K562 (cell line): ENCODE results near the gene TFCP2L1. TPM values are rescaled to one million over a fixed set of nuclear protein-coding genes. Genes with fewer than 3 reads are reported as not detected.

Source experiments
- ATAC-seq: fragments of 200-7000 bp; cut with Tn5 transposase; 3 replicates; pipeline ENCODE4 v1.9.1; 2020; ENCODE audit warnings: moderate library complexity
- BruUV-seq: library from RNA; stranded (reverse); fragments of 400-500 nt; replicated peaks from 2 replicates; lab custom pipeline; 2021; lab: Mats Ljungman, UMichigan
- CTCF ChIA-PET: fragments of 300-600 bp; formaldehyde crosslinking; extraction: SDS; loops from one replicate; lab custom pipeline; 2021; ENCODE audit warnings: low intra/inter-chr PET ratio; lab: Yijun Ruan, JAX
- POLR2A ChIA-PET: fragments of 300-600, 350-650 bp; sonication (Branson Sonifier 250); formaldehyde crosslinking; extraction: SDS; loops from one replicate; lab custom pipeline; 2021; ENCODE audit warnings: antibody characterized with exemption, inconsistent platforms; lab: Yijun Ruan, JAX
- DNase-seq, 4 experiments: peaks; one replicate each; pipeline versions ENCODE4 v3.0.0 to v3.0.0-alpha.2; 2011 to 2018; ENCODE audit warnings: low spot score in 3 of 4, mixed read lengths in 3 of 4; ENCODE audit errors: extremely low read depth in 1 of 4
- FAIRE-seq: peaks from 2 replicates; lab custom pipeline; 2011; peaks lifted over from hg19 to GRCh38; lab: Jason Lieb, UNC
- H2AFZ ChIP-seq: 2 replicates; pipeline ENCODE4 v1.6.0; 2011; ENCODE audit warnings: low read depth, low read length, control low read depth, inconsistent platforms
- H3K27ac ChIP-seq: fragments of 200-600 bp; 3 replicates; pipeline ENCODE4 v1.8.0; 2011; ENCODE audit warnings: low read depth, mild to moderate bottlenecking, control low read depth, inconsistent platforms, low read length, moderate library complexity, mixed read lengths; ENCODE audit errors: extremely low read depth
- H3K27me3 ChIP-seq, 2 experiments: fragments of 300-600 bp in 1 of 2; 2 replicates in 1 of 2; 3 replicates in 1 of 2; pipeline versions ENCODE4 v1.6.0 to v1.8.0; 2011; ENCODE audit warnings: inconsistent platforms in 2 of 2, low read length in 2 of 2, mild to moderate bottlenecking in 1 of 2, mixed read lengths in 1 of 2, moderate library complexity in 1 of 2; ENCODE audit not compliant: control insufficient read depth in 2 of 2, insufficient read depth in 2 of 2
- H3K36me3 ChIP-seq: fragments of 300-600 bp; 3 replicates; pipeline ENCODE4 v1.8.0; 2011; ENCODE audit warnings: mild to moderate bottlenecking, low read length, inconsistent platforms; ENCODE audit not compliant: control insufficient read depth, insufficient read depth
- H3K4me1 ChIP-seq, 2 experiments: fragments of 200-600 bp in 1 of 2; replicated peaks in 1 of 2; 2 replicates in 1 of 2; 3 replicates in 1 of 2; pipeline versions ENCODE4 v1.5.1 to v1.8.0; 2011; ENCODE audit warnings: inconsistent platforms in 2 of 2, low read length in 2 of 2, mild to moderate bottlenecking in 1 of 2, mixed read lengths in 1 of 2, moderate library complexity in 1 of 2; ENCODE audit not compliant: control insufficient read depth in 2 of 2, insufficient read depth in 2 of 2
- H3K4me2 ChIP-seq: 2 replicates; pipeline ENCODE4 v1.6.1; 2011; ENCODE audit warnings: low read length, control low read depth, inconsistent platforms, mixed read lengths; ENCODE audit not compliant: insufficient read depth
- H3K4me3 ChIP-seq: fragments of 200-600 bp; sonication (generic), shearing (Covaris generic); 2 replicates; pipeline ENCODE4 v1.5.1; 2016; ENCODE audit warnings: control low read depth, inconsistent platforms
- H3K79me2 ChIP-seq: fragments of 200-600 bp; 3 replicates; pipeline ENCODE4 v1.8.0; 2011; ENCODE audit warnings: low read length, inconsistent platforms; ENCODE audit not compliant: control insufficient read depth, insufficient read depth
- H3K9ac ChIP-seq, 2 experiments: 2 replicates each; pipeline versions ENCODE4 v1.6.0 to v1.6.1; 2011; ENCODE audit warnings: low read depth in 2 of 2, low read length in 2 of 2, control low read depth in 1 of 2, inconsistent platforms in 1 of 2, mild to moderate bottlenecking in 1 of 2, mixed read lengths in 1 of 2; ENCODE audit not compliant: insufficient read depth in 1 of 2
- H3K9me1 ChIP-seq: one replicate; pipeline ENCODE4 v1.6.0; 2011; ENCODE audit warnings: inconsistent platforms, mild to moderate bottlenecking, low read length, moderate library complexity; ENCODE audit not compliant: control insufficient read depth, insufficient read depth
- H3K9me3 ChIP-seq: replicated peaks from 2 replicates; pipeline ENCODE4 v1.5.1; 2011; ENCODE audit warnings: low read depth, low read length, inconsistent platforms; ENCODE audit not compliant: control insufficient read depth, insufficient read depth
- H4K20me1 ChIP-seq: replicated peaks from 2 replicates; pipeline ENCODE4 v1.6.1; 2011; ENCODE audit warnings: low read length, inconsistent platforms, mixed read lengths; ENCODE audit not compliant: control insufficient read depth, insufficient read depth
- ARHGAP35 ChIP-seq: fragments of 450-650 bp; IDR thresholded peaks from 2 replicates; pipeline ENCODE4 v1.6.1; 2018; ENCODE audit not compliant: partially characterized antibody
- CEBPZ ChIP-seq: fragments of 150-350 bp; IDR thresholded peaks from 2 replicates; pipeline ENCODE4 v1.6.1; 2014; ENCODE audit warnings: low read depth, mild to moderate bottlenecking, low read length, borderline replicate concordance
- ELF1 ChIP-seq: fragments of 200-800 bp; sonication (Bioruptor generic); IDR thresholded peaks from 2 replicates; pipeline ENCODE4 v1.6.1; 2016; ENCODE audit warnings: missing genetic modification characterization, missing compliant biosample characterization
- ETV1 ChIP-seq: fragments of 450-650 bp; conservative IDR thresholded peaks from 2 replicates; pipeline ENCODE4 v1.6.1; 2016; ENCODE audit warnings: missing genetic modification characterization, control low read depth, low read depth, missing compliant biosample characterization
- FUS ChIP-seq: fragments of 200-400 bp; formaldehyde crosslinking; optimal IDR thresholded peaks from 2 replicates; pipeline ENCODE3; 2017; ENCODE audit warnings: low read depth, low read length
- KLF16 ChIP-seq: IDR thresholded peaks from 2 replicates; pipeline ENCODE4 v1.6.1; 2016; ENCODE audit warnings: antibody characterized with exemption
- MXI1 ChIP-seq: IDR thresholded peaks from 2 replicates; pipeline ENCODE4 v1.6.1; 2011; ENCODE audit warnings: low read depth, mild to moderate bottlenecking, improper control_type of control experiment, low read length
- NR1H2 ChIP-seq: sonication (generic); formaldehyde crosslinking; IDR thresholded peaks from 2 replicates; pipeline ENCODE4 v1.4.0; 2020; ENCODE audit warnings: mild to moderate bottlenecking, missing genetic modification reagents
- PCBP2 ChIP-seq: fragments of 200-400 bp; formaldehyde crosslinking; IDR thresholded peaks from 2 replicates; pipeline ENCODE4 v1.6.1; 2018; ENCODE audit warnings: low read length, low read depth, mild to moderate bottlenecking, moderate library complexity; ENCODE audit not compliant: poor library complexity, severe bottlenecking
- SMAD3 ChIP-seq: fragments of 450-650 bp; formaldehyde crosslinking; conservative IDR thresholded peaks from 2 replicates; pipeline ENCODE4 v1.4.0; 2020; ENCODE audit warnings: mild to moderate bottlenecking
- TAF1 ChIP-seq: IDR thresholded peaks from 2 replicates; pipeline ENCODE4 v1.6.1; 2011; ENCODE audit warnings: mild to moderate bottlenecking, low read length, moderate library complexity; ENCODE audit not compliant: insufficient read depth, control insufficient read depth, severe bottlenecking; ENCODE audit errors: extremely low read depth
- ZBTB8A ChIP-seq: fragments of 450-650 bp; IDR thresholded peaks from 2 replicates; pipeline ENCODE4 v1.6.1; 2018; ENCODE audit warnings: mild to moderate bottlenecking, moderate library complexity; ENCODE audit not compliant: partially characterized antibody
- ZNF253 ChIP-seq: fragments of 250-450 bp; sonication (Bioruptor Pico); conservative IDR thresholded peaks from 2 replicates; pipeline ENCODE4 v1.6.1; 2021; ENCODE audit warnings: mild to moderate bottlenecking
- ZNF764 ChIP-seq: fragments of 250-450 bp; sonication (Bioruptor Pico); IDR thresholded peaks from 2 replicates; pipeline ENCODE4 v1.4.0; 2020; ENCODE audit warnings: low read depth, mild to moderate bottlenecking, moderate library complexity
- ZNF785 ChIP-seq: fragments of 250-450 bp; sonication (Bioruptor Pico); IDR thresholded peaks from 2 replicates; pipeline ENCODE4 v1.4.0; 2020; ENCODE audit warnings: mild to moderate bottlenecking
- WGBS: fragments of 100-300 bp; shearing (Covaris generic); methylation state at CpG from one replicate; pipeline ENCODE4 v1.1.6; 2016; ENCODE audit warnings: low coverage, mixed read lengths; ENCODE audit not compliant: insufficient coverage; ENCODE audit errors: missing lambda C conversion rate; 5-methylcytosine and 5-hydroxymethylcytosine counted together
- in situ Hi-C: fragments of 300-500 bp; cut with MboI; formaldehyde crosslinking; loops from 4 replicates; pipeline ENCODE4 v1.15.0; 2018; ENCODE audit warnings: inconsistent platforms, mixed read lengths
- intact Hi-C: fragments of 100-400 bp; cut with micrococcal nuclease; formaldehyde crosslinking; loops from 2 replicates; pipeline ENCODE4 v1.14.2; 2022
- polyA plus RNA-seq, 8 experiments: library from polyadenylated mRNA; depleted of rRNA in 4 of 8; stranded (reverse) in 5 of 8; unstranded in 3 of 8; fragments of >200 nt; fragmentation: Nextera tagmentation in 2 of 8; fragmentation: Illumina TruSeq in 1 of 8; extraction: Ambion mirVana in 2 of 8; extraction: Trizol in 1 of 8; gene quantifications; 2 replicates each; pipeline versions ENCODE4 v1.2.1 to v1.2.3, GENCODE V29; 2011 to 2014; ENCODE audit warnings: inconsistent platforms in 1 of 8, missing spikeins in 1 of 8
- total RNA-seq, 7 experiments: library from RNA; depleted of rRNA in 6 of 7; stranded (reverse); fragments of >200 nt in 6 of 7; fragmentation: Illumina TruSeq in 2 of 7; extraction: Trizol in 2 of 7; gene quantifications; 2 replicates each; pipeline versions ENCODE4 v1.2.1 to v1.2.3, GENCODE V29; 2011 to 2021; ENCODE audit warnings: low replicate concordance in 1 of 7

Gene TFCP2L1
- total and polyA plus RNA-seq, 9 of the 15 experiments (the other 6 are each of a cell fraction or from before 2014, with no cell fraction given), result 0.08 to 1.00 (median 0.42) TPM

- H3K9me3 ChIP-seq, result no peaks in the 10 kb centered on the region
- ATAC-seq (no peak), DNase-seq (no peak), FAIRE-seq (no peak)
- H3K9me1 ChIP-seq, result no peaks in the 10 kb centered on the region
- no peaks in the 10 kb centered on the region for H3K36me3 ChIP-seq
- 2% methylated on average over 6 of the region's 8 CpGs for WGBS
- no peak overlapping the region for H3K4me2 ChIP-seq
- in situ Hi-C loops (no loop called here), intact Hi-C loops (no loop called here)
- no peaks in the 10 kb centered on the region; a peak in 1 of 5 replicates for H3K4me1 ChIP-seq
- no peak overlapping the region for H2AFZ ChIP-seq
- H4K20me1 ChIP-seq, result no peaks in the 10 kb centered on the region; the same call in 1 of the 2 replicates
- no peak overlapping the region for H3K4me3 ChIP-seq
- CTCF ChIA-PET, result no interaction called here
- POLR2A ChIA-PET, result no interaction called here
- H3K79me2 ChIP-seq, result no peaks in the 10 kb centered on the region
- no peak overlapping the region for H3K9ac ChIP-seq
- H3K27ac ChIP-seq, result no peak overlapping the region
- no peak for TF ChIP-seq SMAD3 (CRISPR knock-in tag)
- no peak for TF ChIP-seq NR1H2 (CRISPR knock-in tag)
- no peak for TF ChIP-seq PCBP2
- no peak for TF ChIP-seq FUS
- TF ChIP-seq CEBPZ, result no peak
- no peak for TF ChIP-seq ETV1 (tag)
- no peak for TF ChIP-seq ZNF764 (CRISPR knock-in tag)
- no peak for TF ChIP-seq ZNF253
- TF ChIP-seq ZBTB8A, result no peak
- no peak for TF ChIP-seq ELF1 (tag)
- TF ChIP-seq MXI1, result no peak
- TF ChIP-seq KLF16, result no peak
- no peak for TF ChIP-seq ARHGAP35
- TF ChIP-seq ZNF785 (CRISPR knock-in tag), result no peak
- no peak for TF ChIP-seq TAF1
- peaks cover 26 to 64% of the 10 kb centered on the region in 2 experiments for H3K27me3 ChIP-seq
- BruUV-seq, result no TSS peak
These were observed 92.4 kb downstream of the TFCP2L1 start for GRCh38 chr2:121192576-121192975.
